CMK (cell line): Measurements from ENCODE around the gene GLYATL1.

Source experiments
- DNase-seq: peaks from one replicate; pipeline ENCODE4 v3.0.0-alpha.2; 2010; ENCODE audit warnings: low read depth

GLYATL1 gene

GRCh38 chr11:58927393-58928106 lies 11.7 kb upstream of the GLYATL1 start:
- DNase-seq = no peak

GRCh38 chr11:58928107-58928499 lies 11.2 kb upstream of the GLYATL1 start:
- no peak for DNase-seq

GRCh38 chr11:58928691-58929090 lies 10.6 kb upstream of the GLYATL1 start:
- no peak for DNase-seq

- no peak for DNase-seq
These were observed 8.4 kb upstream of the GLYATL1 start for GRCh38 chr11:58930926-58931325.

GRCh38 chr11:58933661-58934060 lies 5.6 kb upstream of the GLYATL1 start:
- no peak for DNase-seq

- DNase-seq = no peak
These were observed 4.3 kb upstream of the GLYATL1 start for GRCh38 chr11:58934945-58935513.

GRCh38 chr11:58938398-58938797 lies 890 bp upstream of the GLYATL1 start:
- DNase-seq = no peak

- DNase-seq = no peak
These were observed 740 bp downstream of the GLYATL1 start for GRCh38 chr11:58940028-58940427.

- DNase-seq = no peak
These were observed 2.5 kb downstream of the GLYATL1 start for GRCh38 chr11:58941838-58942237.

- DNase-seq = no peak
These were observed 6.4 kb downstream of the GLYATL1 start for GRCh38 chr11:58945663-58946062.

- no peak for DNase-seq
These were observed 9.9 kb downstream of the GLYATL1 start for GRCh38 chr11:58949184-58949583.

- no peak for DNase-seq
These were observed 18.6 kb downstream of the GLYATL1 start for GRCh38 chr11:58957922-58958321.

- DNase-seq = peak; percentile 15
These were observed 19.2 kb downstream of the GLYATL1 start for GRCh38 chr11:58958500-58958899.

- DNase-seq = no peak
These were observed 24.3 kb downstream of the GLYATL1 start for GRCh38 chr11:58963551-58964104.

- DNase-seq = no peak
These were observed 26.1 kb downstream of the GLYATL1 start for GRCh38 chr11:58965246-58965985.

GRCh38 chr11:58968251-58968711 lies 29.0 kb downstream of the GLYATL1 start:
- no peak for DNase-seq

- DNase-seq = no peak
These were observed 38.2 kb downstream of the GLYATL1 start for GRCh38 chr11:58977470-58977869.

- DNase-seq = no peak
These were observed 39.9 kb downstream of the GLYATL1 start for GRCh38 chr11:58979222-58979621.

- no peak for DNase-seq
These were observed 41.0 kb downstream of the GLYATL1 start for GRCh38 chr11:58980159-58980843.

- DNase-seq = no peak
These were observed 53.2 kb downstream of the GLYATL1 start for GRCh38 chr11:58992489-58992888.

- no peak for DNase-seq
These were observed 54.9 kb downstream of the GLYATL1 start for GRCh38 chr11:58994171-58994570.
